ENCODE measurements around the gene SPRTN.

Gene SPRTN

DNA sequence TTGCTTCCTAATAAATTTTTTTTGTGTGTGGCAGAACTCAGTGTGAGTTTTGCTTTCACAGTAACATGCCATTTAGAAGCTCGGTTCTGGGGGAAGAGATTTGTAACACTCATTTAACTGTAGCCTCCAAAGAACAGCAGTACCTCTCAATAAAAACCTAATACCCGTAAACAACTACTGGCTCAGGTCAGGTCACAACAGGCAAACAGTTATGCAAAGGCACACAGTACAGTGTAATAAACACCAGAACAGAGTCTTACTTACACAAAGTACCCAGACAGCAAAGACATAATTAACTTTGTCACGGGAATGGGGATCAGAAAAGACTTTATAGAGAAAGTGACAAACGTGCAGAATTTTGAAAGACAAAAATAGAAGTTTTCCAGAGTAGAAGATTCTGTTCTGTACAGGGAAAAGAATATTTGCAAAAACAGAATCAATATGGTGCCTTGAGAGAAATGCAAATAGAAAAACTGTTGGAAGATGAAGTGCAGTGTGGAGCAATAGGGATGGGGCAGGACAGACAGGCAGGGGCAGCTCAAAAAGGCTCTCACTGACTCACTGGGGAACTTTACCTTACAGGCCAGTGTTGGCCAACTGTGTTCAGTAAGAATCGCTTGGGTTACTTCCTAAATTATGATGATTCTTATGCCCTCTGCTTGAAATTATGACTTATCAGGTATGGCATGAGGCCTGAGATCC, 45.2 kb downstream of the SPRTN start:
- no peak for DNase-seq

DNA sequence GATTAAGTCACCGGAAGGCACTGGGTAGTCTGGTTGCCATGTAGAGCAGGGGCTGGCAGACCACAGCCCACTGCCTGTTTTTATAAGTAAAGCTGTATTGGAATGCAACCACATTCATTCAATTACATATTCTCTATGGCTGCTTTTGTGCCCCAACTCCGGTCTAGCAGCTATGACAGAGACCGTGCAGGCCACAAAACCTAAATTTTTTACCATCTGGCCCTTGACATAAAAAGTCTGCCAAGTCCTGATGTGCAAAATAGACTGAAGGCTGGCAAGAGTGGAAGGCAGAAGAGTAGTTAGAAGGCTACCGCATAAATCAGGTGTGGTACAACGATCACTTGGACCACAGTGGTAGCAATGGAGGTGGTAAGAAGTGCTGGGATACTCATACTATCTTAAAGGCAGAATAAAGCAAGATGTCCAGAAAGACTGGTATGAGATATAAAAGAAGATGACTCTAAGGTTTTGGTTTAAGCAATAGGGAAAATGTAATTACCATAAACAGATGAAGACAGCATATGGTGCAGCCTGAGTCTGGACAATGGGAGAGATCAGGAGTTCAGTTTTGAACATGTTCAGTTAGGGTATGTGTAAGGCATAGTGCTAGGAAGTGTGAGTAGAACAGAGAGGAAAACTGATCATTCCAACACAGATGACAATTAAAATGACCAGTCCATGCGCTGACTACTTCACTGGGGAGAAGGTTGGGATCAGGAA, 46.8 kb downstream of the SPRTN start:
- DNase-seq = no peak

DNA sequence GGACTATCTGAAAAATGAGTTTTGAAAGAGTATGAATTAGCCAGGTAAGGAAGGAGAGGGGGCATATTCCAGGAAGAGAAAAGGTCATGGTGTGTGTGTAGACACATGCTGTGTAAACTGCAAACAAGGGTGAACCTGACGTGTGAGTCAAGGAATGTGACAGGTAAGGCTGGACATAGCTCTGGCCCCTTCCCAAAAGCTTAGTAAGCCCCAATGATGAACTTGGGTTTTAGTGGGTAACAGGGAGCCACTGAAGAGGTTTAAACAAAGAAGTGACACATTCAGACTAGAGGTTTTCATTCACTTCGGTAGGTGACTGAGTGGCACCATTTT, 47.3 kb downstream of the SPRTN start:
- DNase-seq = no peak

DNA sequence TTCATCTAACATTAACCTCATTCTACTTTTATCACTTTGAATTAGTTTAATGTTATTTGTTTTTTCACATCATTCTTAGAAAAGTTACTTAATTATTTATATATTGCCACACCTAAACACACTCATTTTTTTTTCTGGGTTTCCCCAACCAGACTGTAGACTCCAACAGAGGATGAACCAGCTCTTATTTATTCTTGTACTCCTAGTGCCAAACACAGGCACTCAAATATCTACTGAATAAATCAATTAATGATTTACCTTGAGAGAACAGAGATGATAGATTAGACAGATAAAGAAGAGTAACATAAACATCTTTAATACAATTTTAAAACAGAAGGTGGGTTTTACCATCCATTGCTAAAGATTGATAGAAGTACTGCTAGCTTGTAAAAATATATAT, 48.4 kb downstream of the SPRTN start:
- DNase-seq = no peak

DNA sequence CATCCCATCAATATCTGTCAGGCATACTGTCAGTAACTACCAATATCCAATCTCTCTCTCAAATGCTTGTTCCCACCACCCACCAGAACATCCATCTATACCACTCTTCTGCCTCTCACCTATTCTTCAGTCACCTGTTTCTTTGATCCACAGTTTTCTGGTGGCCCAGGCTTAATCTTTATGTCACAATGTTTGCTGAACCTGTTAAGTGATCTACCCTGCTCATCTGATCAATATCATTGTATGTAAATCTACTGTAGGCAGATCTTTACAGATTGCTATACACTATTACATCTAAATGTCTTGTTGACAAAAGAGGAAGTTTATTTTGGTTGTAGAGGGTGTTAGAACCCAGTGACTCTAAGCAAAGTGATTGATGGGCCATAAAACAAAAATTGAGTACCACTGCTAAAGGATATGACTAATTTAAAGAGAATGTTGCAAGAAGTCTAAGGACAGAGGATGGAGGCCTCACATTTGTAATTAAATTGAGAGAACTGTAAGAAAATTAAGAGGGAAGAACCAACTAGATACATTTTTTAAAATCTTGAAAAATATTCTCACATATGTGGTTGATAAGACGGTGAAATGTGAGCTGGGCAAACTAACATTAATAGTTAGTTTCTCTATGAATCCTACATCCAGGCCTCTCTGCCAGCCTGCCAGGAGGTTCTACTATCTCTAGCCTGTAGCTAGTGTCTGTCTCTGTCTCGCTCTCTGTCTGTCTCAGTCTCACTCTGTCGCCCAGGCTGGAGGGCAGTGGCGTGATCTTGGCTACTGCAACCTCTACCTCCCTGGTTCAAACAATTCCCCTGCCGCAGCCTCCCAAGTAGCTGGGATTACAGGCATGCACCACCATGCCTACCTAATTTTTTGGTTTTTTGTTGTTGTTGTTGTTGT, 49.9 kb downstream of the SPRTN start:
- DNase-seq = peak; percentile 50

DNA sequence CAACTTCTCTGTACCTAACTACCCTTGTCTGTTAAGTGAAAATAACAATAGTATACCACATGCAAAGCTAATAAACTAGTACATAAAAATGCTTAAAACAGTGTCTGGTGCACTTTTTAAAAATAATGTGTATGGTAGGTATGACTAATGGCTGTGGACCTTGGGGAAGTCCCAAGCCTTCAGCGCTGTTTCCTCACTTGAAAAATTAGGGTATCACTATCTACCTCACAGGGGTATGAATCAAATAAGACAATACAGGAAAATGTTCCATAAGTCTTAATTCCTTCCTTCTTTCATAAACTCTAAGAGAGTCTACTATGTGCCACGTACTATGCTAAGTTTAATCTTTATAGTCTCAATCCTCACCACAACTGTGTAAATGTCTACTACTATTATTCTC, 52.0 kb downstream of the SPRTN start:
- DNase-seq = peak; percentile 48

DNA sequence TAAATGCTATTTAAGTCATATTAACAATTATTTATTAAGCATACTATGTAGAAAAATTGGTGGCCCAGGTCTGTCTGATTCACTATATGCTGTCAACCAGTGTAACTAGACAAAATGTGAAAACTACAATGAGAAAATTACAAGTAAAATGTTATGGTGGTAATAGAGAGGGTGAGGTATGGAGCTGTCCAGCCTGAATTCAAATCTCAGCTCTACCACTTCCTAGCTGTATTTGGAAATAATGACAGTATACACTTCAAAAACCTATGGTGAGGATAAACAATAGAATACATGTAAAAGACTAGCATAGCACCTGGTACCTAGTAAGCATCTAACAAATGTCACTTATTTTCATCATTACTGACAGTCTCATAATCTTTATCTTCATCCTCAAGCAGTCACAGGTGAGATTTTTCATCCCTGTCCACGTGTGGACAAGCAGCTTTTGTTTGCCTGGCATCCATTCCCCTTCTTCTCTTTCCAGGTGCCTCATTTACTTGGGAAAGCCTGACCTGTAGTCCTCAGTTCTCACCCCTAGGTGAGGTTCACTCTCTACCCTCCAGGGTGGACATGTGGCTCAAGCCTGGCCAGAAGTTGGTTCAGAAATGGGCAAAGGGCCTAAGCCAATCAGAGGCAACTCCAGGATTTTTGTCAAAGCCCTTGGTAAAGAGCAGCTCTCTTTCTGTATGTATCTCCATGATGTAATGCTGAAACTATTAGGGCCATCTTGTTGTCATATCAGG, 54.5 kb downstream of the SPRTN start:
- DNase-seq = no peak

DNA sequence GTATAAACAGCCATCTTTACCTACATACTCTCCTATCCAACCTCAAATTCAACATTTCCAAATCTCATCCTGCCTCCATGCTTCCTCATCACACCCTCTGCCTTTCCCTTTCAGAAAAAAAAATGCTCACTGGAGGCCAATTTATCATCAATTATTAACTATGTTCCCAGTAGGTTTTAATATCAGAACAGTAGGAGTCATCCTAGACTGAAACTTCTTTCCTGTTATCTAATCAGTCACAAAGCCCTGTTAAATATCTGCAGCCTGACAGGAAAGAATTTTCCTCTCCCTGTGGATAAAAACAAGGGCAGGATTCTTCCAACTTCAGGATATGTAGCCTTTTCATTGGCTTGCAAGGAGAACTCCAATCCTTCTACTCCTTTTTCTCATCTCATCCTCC, 55.6 kb downstream of the SPRTN start:
- DNase-seq = peak; percentile 28

DNA sequence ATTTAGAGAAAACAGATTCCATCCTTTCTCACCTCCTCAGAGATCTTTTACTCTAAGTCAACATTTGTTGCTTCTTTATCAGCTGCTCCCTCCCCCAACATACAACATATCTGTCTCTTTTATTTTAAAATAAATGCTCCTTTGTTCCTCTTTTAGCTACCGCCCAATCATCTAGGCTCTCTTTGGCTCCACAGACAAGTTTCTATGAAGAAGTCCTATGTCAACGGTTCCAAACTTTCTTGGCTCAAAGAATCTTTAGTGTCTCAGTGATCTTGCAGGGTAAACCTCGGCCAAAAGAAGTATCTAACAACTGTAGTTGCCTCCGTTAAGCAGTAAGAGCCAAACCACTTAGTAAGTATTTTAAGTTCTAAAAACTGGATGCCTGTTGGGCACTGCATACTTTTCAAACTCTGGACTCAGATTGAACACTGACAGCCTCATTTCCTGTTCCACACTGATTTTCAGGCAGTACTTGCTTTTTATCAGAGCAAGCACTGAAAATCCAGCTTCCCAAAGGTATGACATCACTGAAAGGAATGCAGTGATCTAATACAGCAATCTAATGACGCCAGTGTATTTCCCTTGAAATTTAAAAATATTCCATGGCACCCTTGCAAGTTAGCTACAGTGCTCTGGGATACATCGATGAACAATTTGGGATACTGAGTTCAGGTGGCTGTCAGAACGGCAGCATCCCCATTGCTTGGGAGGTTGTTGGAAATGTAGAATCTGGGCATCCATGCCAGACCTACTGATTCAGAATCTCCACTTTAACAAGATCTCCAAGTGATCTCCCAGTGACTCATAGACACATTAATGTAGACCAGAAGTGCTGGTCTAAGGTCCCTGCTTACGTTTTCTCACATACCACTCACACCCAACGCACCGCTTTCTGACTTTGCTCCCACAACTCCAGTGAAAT, 57.2 kb downstream of the SPRTN start:
- peak; percentile 88 for DNase-seq

DNA sequence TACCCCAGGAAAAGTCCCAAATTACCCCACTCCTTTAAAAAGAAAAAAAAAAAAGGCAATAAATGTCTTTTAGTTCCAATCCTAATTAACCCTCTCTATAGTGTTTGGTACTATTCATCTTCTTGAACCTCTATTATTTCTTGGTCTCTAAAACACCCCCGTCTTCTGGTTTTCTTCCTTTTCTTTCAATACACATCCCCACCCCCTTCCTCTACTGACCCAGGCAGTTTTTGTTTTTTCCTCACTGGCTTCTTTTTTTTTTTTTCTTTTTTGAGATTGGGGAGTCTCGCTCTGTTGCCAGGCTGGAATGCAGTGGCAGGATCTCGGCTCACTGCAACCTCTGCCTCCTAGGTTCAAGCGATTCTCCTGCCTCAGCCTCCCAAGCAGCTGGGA, 57.9 kb downstream of the SPRTN start:
- DNase-seq = no peak

DNA sequence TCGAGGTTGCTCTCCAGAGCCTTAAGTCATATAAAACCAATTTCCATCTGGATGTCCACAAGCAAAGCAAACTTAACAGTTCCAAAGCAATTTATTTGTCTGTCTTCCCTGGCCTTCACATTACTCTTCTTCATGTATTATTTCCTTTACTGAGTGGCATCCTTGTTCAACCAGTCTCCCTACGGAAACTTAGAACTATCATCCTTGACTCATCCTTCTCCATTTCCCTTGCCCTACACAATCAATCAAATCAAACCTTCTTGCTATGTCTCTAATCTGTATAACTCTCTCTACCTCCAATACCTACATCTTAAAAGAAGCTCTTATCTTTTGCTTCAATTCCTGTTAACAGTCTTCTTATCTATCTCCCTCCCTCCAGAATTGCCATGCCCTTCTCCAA, 58.5 kb downstream of the SPRTN start:
- DNase-seq = no peak

DNA sequence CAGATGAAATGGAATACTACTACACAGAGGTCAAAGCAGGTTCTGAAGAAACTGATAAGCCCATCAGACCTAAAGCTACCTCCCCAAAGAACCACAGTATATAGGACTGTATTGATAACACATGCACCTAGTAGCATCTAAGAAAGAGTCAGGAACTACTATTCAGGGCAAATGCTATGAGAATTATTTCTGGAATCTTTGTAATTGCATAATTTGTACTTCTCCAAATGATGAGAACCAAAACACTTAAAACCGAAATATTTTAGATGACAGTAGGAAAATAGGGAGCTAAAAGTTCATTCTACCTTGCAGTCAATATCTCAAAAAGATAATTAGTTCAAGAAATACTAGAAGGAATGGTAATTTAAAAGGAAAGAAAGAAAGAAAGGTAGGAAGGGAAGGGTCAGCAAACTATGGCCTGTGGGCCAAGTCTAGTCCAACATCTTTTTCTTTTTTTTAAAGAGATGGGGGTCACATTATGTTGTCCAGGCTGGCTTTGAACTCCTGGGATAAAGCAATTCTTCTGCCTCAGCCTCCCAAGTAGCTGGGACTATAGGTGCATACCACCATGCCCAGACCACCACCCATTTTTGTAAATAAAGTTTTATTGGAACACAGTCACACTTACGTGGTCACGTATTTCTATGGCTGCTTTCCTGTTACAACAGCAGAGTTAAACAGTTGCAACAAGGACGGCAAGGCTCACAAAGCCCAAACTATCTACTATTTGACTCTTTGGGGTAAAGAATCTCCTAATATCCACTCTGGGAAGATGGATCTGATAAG, 60.0 kb downstream of the SPRTN start:
- no peak for DNase-seq

DNA sequence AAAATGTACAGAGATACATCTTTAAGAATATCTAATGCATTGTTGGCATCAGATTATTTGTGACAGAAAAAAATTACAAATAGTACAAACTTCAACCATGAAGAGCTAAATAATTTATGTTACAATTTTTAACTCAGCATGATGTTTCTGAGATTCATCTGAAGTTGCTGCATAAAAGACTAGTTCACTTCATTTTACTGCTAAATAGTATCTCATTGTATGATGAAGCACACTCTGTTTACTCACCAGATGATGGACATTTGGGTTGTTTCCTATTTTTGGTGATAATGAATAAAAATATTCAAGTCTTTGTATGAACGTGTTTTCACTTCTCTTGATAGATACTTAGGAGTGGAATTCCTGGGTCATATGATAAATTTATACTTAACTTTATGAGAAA, 63.4 kb downstream of the SPRTN start:
- DNase-seq = no peak

DNA sequence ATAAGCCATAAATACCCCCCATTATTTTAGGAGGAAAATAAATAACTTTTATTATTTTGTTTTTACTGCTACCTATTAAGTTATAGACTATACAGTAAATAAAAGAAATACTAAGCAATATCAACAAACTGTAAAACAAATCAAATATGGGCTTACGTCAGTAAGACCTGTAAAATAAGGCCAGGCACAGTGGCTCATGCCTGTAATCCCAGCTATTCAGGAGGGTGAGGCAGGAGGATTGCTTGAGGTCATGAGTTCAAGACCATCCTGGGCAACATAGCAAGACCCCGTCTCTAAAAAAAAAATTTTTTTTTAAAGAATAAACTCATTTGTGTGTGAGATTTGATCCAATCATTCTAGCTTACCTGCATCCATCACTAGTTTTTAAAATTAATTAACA, 66.2 kb downstream of the SPRTN start:
- DNase-seq = no peak
